Measurements from ENCODE around the gene ADARB1.

ADARB1 gene

DNA sequence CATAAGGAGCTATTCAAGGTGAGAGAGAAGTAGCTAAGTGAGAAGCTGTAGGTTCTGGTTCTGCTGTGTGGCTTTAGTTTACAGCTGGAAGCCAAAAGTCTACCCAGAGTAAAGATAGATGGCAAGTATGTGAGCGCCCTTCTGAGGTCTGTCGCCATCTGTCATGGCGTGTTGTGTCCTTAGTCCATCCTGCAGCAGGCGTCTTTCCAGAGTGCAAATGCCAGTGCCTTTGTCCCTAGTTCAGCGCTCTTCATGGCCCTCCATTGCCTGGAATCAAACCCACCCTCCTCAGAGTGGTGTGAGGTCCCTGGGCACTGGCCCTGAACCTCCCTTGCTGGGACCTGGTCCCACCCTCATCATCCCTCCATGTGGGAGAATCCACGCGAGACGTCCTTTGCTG lies 96.6 kb downstream of the ADARB1 start:
- no peak for DNase-seq (ENCODE audit: low read depth)
- Histone ChIP-seq H3K27me3 (replicated peaks; ENCODE audit: control insufficient read depth, insufficient read depth, low read length) (no peaks in the 10 kb centered on the region), H3K9ac (ENCODE audit: low read length) (no peak overlapping the region), H3K9me3 (ENCODE audit: control insufficient read depth, low read length) (no peaks in the 10 kb centered on the region), H3K4me1 (ENCODE audit: control insufficient read depth, insufficient read depth, low read length) (peaks cover 25% of the 10 kb centered on the region), H3K36me3 (ENCODE audit: control insufficient read depth, insufficient read depth, low read length, severe bottlenecking) (peaks cover 22% of the 10 kb centered on the region), H3K4me3 (ENCODE audit: low read length) (no peak overlapping the region)

DNA sequence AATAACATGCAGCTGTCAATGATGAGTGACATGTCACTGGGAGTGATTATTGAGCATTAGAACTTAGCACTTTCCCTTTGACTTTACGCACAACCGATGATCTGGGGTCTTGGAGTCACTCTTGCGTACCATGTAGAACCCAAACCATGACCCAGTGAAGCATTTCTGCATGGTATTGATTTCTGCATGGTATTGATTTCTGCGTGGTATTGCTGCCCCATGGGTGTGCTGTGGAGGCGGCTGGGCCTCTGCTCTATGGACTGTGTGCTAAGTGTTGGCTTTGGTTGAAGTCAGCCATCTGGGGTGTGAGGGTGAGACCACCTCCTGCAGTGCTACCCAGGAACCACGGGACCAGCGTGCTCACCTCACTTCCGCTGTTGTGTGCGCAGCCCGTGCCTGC lies 98.0 kb downstream of the ADARB1 start:
- Histone ChIP-seq H3K36me3 (ENCODE audit: control insufficient read depth, insufficient read depth, low read length, severe bottlenecking) (peaks cover 34% of the 10 kb centered on the region), H3K4me1 (ENCODE audit: control insufficient read depth, insufficient read depth, low read length) (peaks cover 16% of the 10 kb centered on the region)
- no peak for DNase-seq (ENCODE audit: low read depth)

DNA sequence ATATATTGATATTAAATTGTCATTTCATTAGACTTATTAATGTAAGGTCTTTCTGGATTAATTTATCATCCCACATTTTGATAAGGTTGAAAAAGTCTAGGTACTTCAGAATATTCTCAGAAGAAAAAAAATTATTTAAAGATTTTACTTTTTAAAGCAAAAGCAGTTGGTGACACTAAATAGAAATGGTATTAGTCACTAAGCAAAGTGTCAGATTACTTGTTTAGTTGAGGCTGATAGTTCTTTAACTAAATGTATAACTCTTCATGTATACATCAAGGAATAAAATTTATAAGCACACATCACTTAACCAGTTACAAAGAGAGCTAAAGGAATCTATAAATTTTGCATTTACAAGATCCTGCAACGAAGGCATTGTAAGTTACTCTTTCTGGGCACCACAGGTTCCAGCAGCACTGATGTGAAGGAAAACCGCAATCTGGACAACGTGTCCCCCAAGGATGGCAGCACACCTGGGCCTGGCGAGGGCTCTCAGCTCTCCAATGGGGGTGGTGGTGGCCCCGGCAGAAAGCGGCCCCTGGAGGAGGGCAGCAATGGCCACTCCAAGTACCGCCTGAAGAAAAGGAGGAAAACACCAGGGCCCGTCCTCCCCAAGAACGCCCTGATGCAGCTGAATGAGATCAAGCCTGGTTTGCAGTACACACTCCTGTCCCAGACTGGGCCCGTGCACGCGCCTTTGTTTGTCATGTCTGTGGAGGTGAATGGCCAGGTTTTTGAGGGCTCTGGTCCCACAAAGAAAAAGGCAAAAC lies 101.1 kb downstream of the ADARB1 start:
- H3K4me3 ChIP-seq (ENCODE audit: low read length), result no peak overlapping the region
- no peaks in the 10 kb centered on the region for H3K9me3 ChIP-seq (ENCODE audit: control insufficient read depth, low read length)
- DNase-seq (ENCODE audit: low read depth), result peak; percentile 12
- peaks cover 47% of the 10 kb centered on the region for H3K36me3 ChIP-seq (ENCODE audit: control insufficient read depth, insufficient read depth, low read length, severe bottlenecking)
- H3K9ac ChIP-seq (ENCODE audit: low read length), result no peak overlapping the region
- H3K27me3 ChIP-seq (replicated peaks; ENCODE audit: control insufficient read depth, insufficient read depth, low read length), result no peaks in the 10 kb centered on the region
- no peaks in the 10 kb centered on the region for H3K4me1 ChIP-seq (ENCODE audit: control insufficient read depth, insufficient read depth, low read length)

More for the DNA sequence above, 98.0 kb downstream of the ADARB1 start:
- no peaks in the 10 kb centered on the region for H3K27me3 ChIP-seq (replicated peaks; ENCODE audit: control insufficient read depth, insufficient read depth, low read length)
- no peak overlapping the region for H3K4me3 ChIP-seq (ENCODE audit: low read length)
- H3K9ac ChIP-seq (ENCODE audit: low read length), result no peak overlapping the region
- no peaks in the 10 kb centered on the region for H3K9me3 ChIP-seq (ENCODE audit: control insufficient read depth, low read length)

DNA sequence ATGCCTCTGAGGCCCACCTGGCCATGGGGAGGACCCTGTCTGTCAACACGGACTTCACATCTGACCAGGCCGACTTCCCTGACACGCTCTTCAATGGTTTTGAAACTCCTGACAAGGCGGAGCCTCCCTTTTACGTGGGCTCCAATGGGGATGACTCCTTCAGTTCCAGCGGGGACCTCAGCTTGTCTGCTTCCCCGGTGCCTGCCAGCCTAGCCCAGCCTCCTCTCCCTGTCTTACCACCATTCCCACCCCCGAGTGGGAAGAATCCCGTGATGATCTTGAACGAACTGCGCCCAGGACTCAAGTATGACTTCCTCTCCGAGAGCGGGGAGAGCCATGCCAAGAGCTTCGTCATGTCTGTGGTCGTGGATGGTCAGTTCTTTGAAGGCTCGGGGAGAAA lies 101.8 kb downstream of the ADARB1 start:
- Histone ChIP-seq H3K36me3 (ENCODE audit: control insufficient read depth, insufficient read depth, low read length, severe bottlenecking) (peaks cover 53% of the 10 kb centered on the region), H3K9ac (ENCODE audit: low read length) (no peak overlapping the region), H3K4me1 (ENCODE audit: control insufficient read depth, insufficient read depth, low read length) (no peaks in the 10 kb centered on the region), H3K27me3 (replicated peaks; ENCODE audit: control insufficient read depth, insufficient read depth, low read length) (no peaks in the 10 kb centered on the region), H3K9me3 (ENCODE audit: control insufficient read depth, low read length) (no peaks in the 10 kb centered on the region), H3K4me3 (ENCODE audit: low read length) (no peak overlapping the region)
- DNase-seq (ENCODE audit: low read depth), result no peak

DNA sequence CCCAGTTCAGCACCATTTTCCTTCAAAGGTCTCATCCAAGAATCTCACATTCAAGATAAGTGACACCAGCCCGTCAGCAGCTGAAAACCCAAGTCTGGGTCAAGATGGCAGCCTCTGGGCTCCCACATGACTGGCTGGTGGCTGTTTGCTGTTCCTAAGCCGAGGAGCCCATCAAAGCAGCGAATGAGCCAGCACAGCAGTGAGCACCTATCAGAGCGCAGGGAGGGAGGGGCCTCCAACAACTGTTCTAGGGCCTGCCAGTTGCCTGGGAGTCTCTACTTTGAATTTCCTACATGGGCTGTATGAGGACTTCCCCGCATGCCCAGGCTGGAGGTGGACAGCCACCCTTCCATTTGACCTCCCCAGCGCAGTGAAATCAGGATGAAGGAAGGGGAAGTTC lies 102.7 kb downstream of the ADARB1 start:
- no peak overlapping the region for H3K9ac ChIP-seq (ENCODE audit: low read length)
- no peak for DNase-seq (ENCODE audit: low read depth)
- peaks cover 58% of the 10 kb centered on the region for H3K36me3 ChIP-seq (ENCODE audit: control insufficient read depth, insufficient read depth, low read length, severe bottlenecking)

DNA sequence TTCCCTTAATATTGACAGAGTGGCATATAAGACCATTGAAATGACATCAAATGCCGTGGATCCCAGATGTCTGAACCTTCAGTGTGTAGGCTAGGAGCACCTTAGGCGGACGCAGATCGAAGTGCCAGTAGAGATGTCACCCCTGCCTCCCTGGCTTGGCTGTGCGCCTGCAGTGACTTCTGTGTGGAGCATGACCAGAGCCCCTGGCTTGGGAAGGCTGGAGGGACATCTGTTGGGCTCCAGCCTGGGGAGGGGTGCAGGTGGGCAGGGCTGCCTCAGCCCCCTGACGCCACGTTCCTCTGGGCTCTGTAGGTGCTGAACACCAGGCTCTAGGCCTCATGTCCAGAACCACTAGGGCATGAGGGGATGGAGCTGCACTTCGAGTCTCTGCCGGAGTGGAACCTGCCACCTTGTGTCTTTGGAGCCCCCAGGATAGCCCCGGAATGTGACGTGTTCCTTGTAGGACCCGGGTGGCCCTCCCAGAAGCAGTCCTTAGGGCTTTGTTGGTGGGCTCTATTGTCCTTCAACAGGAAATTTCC lies 103.8 kb downstream of the ADARB1 start:
- Histone ChIP-seq H3K9me3 (ENCODE audit: control insufficient read depth, low read length) (no peaks in the 10 kb centered on the region), H3K27me3 (replicated peaks; ENCODE audit: control insufficient read depth, insufficient read depth, low read length) (no peaks in the 10 kb centered on the region), H3K4me1 (ENCODE audit: control insufficient read depth, insufficient read depth, low read length) (no peaks in the 10 kb centered on the region), H3K4me3 (ENCODE audit: low read length) (no peak overlapping the region), H3K36me3 (ENCODE audit: control insufficient read depth, insufficient read depth, low read length, severe bottlenecking) (peaks cover 60% of the 10 kb centered on the region), H3K9ac (ENCODE audit: low read length) (no peak overlapping the region)
- no peak for DNase-seq (ENCODE audit: low read depth)

More for the DNA sequence above, 102.7 kb downstream of the ADARB1 start:
- no peaks in the 10 kb centered on the region for H3K9me3 ChIP-seq (ENCODE audit: control insufficient read depth, low read length)
- H3K27me3 ChIP-seq (replicated peaks; ENCODE audit: control insufficient read depth, insufficient read depth, low read length), result no peaks in the 10 kb centered on the region
- no peaks in the 10 kb centered on the region for H3K4me1 ChIP-seq (ENCODE audit: control insufficient read depth, insufficient read depth, low read length)
- H3K4me3 ChIP-seq (ENCODE audit: low read length), result no peak overlapping the region

DNA sequence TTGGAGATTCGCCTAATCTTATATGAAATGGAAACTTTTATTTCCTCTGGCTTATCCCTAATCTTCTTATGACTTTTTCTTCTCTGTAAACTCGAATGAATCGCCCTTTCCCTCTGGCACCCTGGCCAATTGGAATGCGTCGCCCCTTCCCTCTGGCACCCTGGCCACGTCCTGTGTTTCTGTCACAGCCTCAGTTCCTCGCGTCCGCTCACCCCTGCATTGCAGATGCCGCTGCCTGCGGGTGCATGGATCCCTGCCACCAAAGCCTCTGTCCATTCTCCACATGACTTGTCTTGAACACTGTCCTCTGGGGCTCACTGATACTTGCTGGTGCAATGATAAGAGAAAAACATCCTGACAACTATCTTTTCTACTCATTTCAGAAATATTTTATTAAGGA lies 104.6 kb downstream of the ADARB1 start:
- Histone ChIP-seq H3K9ac (ENCODE audit: low read length) (no peak overlapping the region), H3K27me3 (replicated peaks; ENCODE audit: control insufficient read depth, insufficient read depth, low read length) (no peaks in the 10 kb centered on the region), H3K4me1 (ENCODE audit: control insufficient read depth, insufficient read depth, low read length) (no peaks in the 10 kb centered on the region), H3K9me3 (ENCODE audit: control insufficient read depth, low read length) (no peaks in the 10 kb centered on the region), H3K4me3 (ENCODE audit: low read length) (no peak overlapping the region), H3K36me3 (ENCODE audit: control insufficient read depth, insufficient read depth, low read length, severe bottlenecking) (peaks cover 63% of the 10 kb centered on the region)
- DNase-seq (ENCODE audit: low read depth), result no peak

DNA sequence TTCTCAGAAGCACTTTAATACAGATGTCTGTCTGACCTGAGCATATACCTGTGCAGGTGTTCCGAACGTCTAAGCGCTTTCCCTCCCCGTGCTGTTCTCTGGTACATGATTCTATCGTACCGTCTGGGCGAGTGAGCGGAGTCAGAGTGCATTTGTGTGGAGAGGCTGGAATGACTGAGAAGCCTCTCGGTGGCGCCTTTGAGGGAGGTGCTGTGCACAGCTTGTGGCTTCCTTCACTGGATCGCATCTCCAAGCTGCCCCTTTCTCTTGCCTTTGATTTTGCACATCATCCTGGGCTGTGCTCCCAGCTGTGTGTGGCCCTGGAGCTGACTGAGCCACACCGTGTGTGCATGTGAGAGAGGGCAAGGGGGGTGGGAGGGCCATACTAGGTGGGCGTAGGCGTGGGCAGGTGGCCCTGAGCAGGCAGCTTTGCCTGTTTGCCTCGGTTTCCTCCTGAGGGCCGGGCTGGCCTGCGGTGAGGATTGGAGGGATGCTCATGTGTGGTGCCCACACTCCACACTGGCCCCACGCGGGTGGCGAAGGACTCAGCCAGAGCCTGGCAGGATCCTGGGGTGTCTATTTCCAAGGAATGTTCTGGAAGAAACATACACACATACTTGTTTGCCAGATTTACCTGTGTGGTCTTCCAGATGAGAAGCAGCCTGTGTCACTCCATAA lies 105.3 kb downstream of the ADARB1 start:
- no peaks in the 10 kb centered on the region for H3K9me3 ChIP-seq (ENCODE audit: control insufficient read depth, low read length)
- peaks cover 69% of the 10 kb centered on the region for H3K36me3 ChIP-seq (ENCODE audit: control insufficient read depth, insufficient read depth, low read length, severe bottlenecking)
- no peak overlapping the region for H3K4me3 ChIP-seq (ENCODE audit: low read length)
- H3K4me1 ChIP-seq (ENCODE audit: control insufficient read depth, insufficient read depth, low read length), result no peaks in the 10 kb centered on the region
- no peak overlapping the region for H3K9ac ChIP-seq (ENCODE audit: low read length)
- DNase-seq (ENCODE audit: low read depth), result no peak
- H3K27me3 ChIP-seq (replicated peaks; ENCODE audit: control insufficient read depth, insufficient read depth, low read length), result no peaks in the 10 kb centered on the region

DNA sequence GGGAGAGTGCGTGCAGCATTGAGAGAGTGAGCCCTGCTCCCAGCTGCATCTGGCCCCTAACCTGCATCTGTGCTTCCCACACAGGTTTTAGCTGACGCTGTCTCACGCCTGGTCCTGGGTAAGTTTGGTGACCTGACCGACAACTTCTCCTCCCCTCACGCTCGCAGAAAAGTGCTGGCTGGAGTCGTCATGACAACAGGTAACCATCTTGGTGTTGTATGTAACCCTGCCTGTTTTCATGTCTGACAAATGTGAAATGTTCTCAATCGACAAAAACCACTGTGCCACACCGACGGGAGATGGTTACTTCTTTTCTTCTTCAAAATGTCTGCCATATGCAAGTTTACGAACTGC lies 105.8 kb downstream of the ADARB1 start:
- H3K27me3 ChIP-seq (replicated peaks; ENCODE audit: control insufficient read depth, insufficient read depth, low read length), result no peaks in the 10 kb centered on the region
- peaks cover 74% of the 10 kb centered on the region for H3K36me3 ChIP-seq (ENCODE audit: control insufficient read depth, insufficient read depth, low read length, severe bottlenecking)
- no peaks in the 10 kb centered on the region for H3K4me1 ChIP-seq (ENCODE audit: control insufficient read depth, insufficient read depth, low read length)
- no peak overlapping the region for H3K4me3 ChIP-seq (ENCODE audit: low read length)
- no peaks in the 10 kb centered on the region for H3K9me3 ChIP-seq (ENCODE audit: control insufficient read depth, low read length)
- no peak for DNase-seq (ENCODE audit: low read depth)
- no peak overlapping the region for H3K9ac ChIP-seq (ENCODE audit: low read length)

DNA sequence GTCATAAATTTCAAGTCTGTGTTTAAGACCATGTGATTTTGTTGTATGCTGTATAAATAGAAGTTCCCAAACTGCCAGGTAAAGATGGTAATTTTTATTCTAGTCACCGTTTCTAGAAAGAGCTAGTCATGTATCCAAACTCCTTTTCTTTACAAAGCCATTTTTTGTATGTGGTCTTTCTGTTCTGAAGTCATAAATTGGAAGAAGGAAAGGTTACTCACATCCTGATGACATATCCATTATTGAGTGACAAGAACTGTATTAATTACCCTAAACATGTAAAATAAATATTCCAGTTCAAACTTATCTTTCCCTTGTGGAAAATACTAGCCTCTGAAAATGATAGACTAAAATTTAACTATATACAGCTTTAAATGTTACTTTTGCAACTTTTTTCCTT lies 108.6 kb downstream of the ADARB1 start:
- DNase-seq (ENCODE audit: low read depth), result no peak
- H3K9ac ChIP-seq (ENCODE audit: low read length), result no peak overlapping the region
- H3K36me3 ChIP-seq (ENCODE audit: control insufficient read depth, insufficient read depth, low read length, severe bottlenecking), result peaks cover 85% of the 10 kb centered on the region
- H3K4me3 ChIP-seq (ENCODE audit: low read length), result no peak overlapping the region
- no peaks in the 10 kb centered on the region for H3K4me1 ChIP-seq (ENCODE audit: control insufficient read depth, insufficient read depth, low read length)
- H3K9me3 ChIP-seq (ENCODE audit: control insufficient read depth, low read length), result peaks cover 25% of the 10 kb centered on the region
- no peaks in the 10 kb centered on the region for H3K27me3 ChIP-seq (replicated peaks; ENCODE audit: control insufficient read depth, insufficient read depth, low read length)

DNA sequence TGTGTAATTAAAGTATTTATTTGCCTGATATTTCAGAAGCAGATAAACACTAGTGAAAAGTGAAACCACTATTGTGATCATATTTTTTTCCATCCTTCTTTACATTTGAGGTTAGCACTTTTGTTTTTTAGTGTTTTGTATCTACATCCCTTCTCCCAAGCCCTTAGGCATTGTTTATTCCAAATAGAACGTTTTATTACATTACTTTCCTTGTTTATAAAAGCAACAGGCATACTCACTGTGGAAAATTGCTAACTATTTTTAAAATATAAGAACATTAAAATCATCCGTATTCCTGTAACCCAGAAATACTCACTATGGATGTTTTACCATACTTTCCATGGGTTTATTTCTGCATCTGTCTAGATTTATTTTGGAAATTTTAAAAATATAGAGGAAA lies 109.5 kb downstream of the ADARB1 start:
- H3K36me3 ChIP-seq (ENCODE audit: control insufficient read depth, insufficient read depth, low read length, severe bottlenecking), result peaks cover 88% of the 10 kb centered on the region
- H3K4me3 ChIP-seq (ENCODE audit: low read length), result no peak overlapping the region
- no peaks in the 10 kb centered on the region for H3K27me3 ChIP-seq (replicated peaks; ENCODE audit: control insufficient read depth, insufficient read depth, low read length)

More for the DNA sequence above, 109.5 kb downstream of the ADARB1 start:
- DNase-seq (ENCODE audit: low read depth), result no peak
- Histone ChIP-seq H3K9me3 (ENCODE audit: control insufficient read depth, low read length) (peaks cover 33% of the 10 kb centered on the region), H3K9ac (ENCODE audit: low read length) (no peak overlapping the region), H3K4me1 (ENCODE audit: control insufficient read depth, insufficient read depth, low read length) (no peaks in the 10 kb centered on the region)
